Stimulated activated CD8-positive, alpha-beta memory T cell treated with anti-CD3 and anti-CD28 coated beads, Interleukin-7, amount 100 ng/mL, for 1 hour (primary cell): ENCODE measurements around the gene AMIGO2.

Experiments used
- DNase-seq, 2 donors: peaks; one replicate each; pipeline ENCODE4 v3.0.0-alpha.2; 2020; ENCODE audit warnings: low read depth in 2 of 2

The AMIGO2 gene

DNA sequence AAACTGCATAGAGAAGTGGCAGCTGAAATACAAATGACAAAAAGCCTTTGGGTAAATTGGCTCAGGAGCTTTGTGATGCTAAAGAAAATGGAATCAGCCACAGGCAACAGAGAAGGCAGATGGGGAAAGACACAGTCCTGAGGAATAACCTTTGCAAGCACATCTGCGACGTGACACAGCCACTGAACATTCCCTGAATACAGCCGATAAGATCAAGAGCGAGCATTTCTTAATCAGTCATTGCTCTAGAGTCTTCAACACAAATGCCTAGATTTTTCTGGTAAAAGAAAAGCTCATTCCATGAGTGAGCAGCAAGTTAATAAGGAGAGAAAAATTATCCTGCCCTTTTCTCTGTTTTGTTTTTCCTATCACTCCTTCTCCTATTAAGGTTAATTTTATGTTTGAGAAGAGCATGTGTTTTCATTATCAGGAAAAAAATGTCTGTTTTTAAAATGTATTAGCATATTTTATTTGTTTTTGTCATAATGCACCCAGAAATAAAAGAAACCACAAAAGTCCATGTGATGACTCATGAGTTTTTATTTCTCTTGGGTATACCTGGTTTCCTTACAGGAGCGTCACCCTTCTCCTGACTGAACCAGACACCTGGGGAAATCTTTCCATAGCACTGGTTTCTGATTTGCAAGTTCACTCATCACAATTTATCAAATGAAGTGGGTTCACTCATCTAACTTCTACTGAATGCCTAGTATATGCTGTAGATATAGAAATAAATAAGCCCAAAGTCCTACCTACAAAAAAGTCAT, 45.8 kb downstream of the AMIGO2 start:
- DNase-seq: no peak

GRCh38 chr12:47033081-47033480, 46.7 kb downstream of the AMIGO2 start:
- no peak for DNase-seq

DNA sequence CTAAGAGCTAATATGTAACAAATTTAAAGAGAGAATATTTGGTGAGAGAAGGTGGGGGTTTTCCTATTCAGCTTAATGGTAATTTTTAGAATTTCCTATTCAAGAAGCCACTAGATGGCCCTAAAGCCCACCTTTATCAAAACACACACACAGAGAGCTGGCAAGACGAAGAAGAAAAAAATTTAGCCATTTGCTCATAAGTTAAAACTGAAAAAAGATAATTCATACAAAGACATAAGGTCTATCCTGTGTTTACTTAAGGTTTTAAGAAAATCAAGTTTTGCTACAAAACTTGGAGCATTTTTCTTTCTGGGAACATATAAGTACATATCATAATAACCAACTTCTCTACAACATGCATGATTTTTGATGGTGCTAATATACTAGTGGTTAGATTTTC, 47.1 kb downstream of the AMIGO2 start:
- DNase-seq: no peak

DNA sequence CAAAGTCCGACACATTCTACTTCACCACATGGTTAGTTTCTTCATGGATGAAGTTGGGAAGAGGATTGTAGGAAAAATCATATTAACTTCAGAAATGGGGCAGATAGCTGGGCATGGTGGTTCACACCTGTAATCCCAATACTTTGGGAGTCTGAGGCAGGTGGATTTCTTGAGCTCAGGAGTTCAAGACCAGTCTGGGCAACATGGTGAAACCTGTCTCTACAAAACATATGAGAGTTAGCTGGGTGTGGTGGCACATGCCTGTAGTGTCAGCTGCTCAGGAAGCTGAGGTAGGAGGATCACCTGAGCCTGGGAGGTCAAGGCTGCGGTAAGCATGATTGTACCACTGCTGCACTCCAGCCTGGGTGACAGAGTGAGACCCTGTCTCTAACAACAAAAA, 49.9 kb downstream of the AMIGO2 start:
- no peak for DNase-seq

DNA sequence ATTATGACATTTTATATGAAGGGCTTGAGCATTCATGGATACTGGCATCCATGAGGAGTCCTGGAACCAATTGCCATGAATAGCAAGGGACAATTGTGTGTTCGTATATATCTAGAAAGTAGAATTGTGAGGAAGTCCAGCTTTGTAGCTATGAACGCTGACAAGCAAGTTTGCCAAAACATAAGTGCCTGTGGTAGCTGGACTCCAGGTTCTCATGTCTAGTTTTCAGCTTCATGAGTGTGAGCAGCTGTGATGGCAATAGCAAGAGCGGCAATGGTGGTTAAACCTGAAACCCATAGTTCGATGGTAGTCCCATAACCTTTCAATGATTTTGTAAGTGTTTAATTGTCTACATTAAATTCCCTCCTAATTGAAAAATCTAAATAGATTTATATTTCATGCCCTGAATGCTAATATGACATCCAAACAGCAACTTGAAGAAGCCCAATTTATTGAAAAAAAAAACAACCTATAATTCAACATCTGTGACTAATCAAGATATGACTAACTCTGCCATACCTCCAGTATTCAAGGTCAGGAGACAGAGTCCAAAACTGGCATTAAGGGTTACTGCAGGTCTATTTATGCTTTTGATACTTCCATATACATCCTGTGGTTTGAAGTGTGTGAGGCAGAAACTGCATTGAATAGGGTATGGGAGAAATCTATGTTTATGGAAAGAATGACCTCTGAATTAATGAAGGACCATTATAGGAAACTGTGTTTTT, 50.6 kb downstream of the AMIGO2 start:
- no peak for DNase-seq

DNA sequence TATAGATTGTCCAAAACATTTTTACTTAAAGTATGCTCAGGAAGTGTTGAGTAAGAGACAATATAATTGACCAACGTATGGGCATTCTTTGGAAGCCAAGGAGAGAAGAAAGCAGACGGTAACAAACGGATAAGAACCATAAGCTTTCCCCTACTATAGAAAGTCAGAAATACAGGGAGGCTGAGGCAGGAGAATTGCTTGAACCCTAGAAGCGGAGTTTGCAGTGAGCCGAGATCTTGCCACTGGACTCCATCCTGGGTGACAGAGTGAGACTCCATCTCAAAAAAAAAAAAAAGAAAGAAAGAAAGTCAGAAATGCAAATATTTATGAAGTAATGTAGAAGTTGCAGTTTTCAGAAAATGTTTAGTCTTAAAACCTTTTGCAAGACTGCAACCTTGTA, 51.6 kb downstream of the AMIGO2 start:
- DNase-seq: no peak
